Stimulated activated CD4-positive, alpha-beta T cell treated with anti-CD3 and anti-CD28 coated beads, TNF-alpha, amount 100 ng/mL, for 24 hours (primary cell): Measurements from ENCODE around the gene C16orf95.
A peak's percentile ranks its signal among the peaks of the same experiment; 100 is the strongest.

Experiments
- DNase-seq, 3 experiments: peaks; one replicate each; pipeline ENCODE4 v3.0.0-alpha.2; 2020; ENCODE audit warnings: low read depth in 3 of 3

The C16orf95 gene

GRCh38 chr16:87332150-87332549 is 15.0 kb upstream of the C16orf95 start:
- DNase-seq = no peak

GRCh38 chr16:87331241-87331801 is 14.1 kb upstream of the C16orf95 start:
- no peak for DNase-seq

DNA sequence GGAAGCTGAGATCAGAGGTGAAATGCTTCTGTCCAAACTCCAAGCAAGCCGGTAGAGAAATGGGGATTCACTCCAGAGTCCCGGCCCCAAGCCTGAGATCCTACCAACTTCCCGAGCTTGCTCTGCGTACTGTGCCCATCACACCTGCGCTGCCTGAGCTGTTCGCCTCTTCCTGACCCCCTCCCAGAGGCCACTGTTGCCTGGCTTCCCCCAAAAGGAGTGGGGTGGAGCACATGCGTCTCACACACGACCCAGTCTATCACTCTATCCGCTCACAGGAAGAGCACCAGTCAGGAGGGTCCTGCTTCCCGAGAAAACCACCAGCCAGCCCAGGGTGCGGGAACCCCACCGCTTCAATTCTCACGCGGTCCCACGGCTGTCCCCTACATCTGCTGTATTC is 13.5 kb upstream of the C16orf95 start:
- DNase-seq = no peak

- no peak for DNase-seq
These were observed 13.0 kb upstream of the C16orf95 start for GRCh38 chr16:87330257-87330624.

- no peak for DNase-seq
These were observed 12.5 kb upstream of the C16orf95 start for GRCh38 chr16:87329436-87330256.

GRCh38 chr16:87328846-87329245 is 11.7 kb upstream of the C16orf95 start:
- no peak for DNase-seq

DNA sequence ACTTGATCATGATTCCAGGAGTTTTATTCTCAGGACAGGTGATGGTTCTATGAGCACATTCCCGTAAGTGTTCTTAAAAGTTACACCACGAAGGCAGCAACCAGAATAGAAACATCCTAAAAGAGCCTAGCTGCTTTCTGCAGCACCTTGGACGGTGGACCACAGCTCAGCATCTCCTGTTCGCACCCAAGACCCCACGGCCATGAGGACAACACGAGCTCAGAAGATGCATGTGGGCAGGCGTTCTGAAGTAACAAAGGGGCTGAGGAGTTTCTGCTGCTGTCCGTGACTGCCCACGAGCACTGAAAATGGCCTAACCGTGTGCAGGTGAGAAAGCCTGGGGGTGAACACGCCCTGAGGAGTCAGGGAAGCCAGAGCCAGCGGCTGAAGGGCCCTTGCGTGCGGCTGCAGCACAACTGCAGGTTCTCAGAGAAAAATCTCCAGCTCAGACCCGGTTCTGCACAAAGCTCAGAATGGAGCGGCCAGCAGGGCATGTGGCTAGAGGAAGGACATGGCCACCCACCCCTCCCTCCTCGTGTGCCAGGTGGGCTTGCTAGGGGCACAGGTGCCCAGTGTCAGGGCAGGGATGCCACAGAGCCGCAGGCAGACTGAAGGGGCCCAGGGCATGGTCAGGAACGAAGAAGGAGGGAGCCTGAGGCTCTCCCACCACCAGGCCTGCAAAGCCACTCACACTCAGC is 10.8 kb upstream of the C16orf95 start:
- no peak for DNase-seq

DNA sequence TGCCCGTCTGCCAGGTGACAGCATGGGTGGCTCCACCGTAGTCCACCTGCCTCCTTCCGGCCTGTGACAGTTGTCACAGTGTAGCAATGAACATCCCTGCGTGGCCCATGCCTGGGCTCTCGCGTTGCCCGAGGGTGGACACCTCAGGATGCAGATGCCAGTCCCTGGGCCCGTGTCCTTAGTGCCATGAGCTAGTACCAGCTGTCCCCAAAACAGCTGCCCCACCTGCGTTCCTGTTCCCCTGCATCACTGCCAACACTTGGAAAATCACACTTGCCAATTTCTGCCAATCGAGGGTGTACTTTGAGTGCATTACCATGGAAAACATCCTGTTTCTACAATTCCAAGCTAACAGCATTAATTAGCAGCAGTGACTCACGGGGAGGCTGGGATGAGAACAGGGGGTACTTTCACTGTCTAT is 9.0 kb upstream of the C16orf95 start:
- no peak for DNase-seq

- DNase-seq = no peak
These were observed 8.2 kb upstream of the C16orf95 start for GRCh38 chr16:87325423-87325858.

GRCh38 chr16:87324411-87325275 is 7.5 kb upstream of the C16orf95 start:
- DNase-seq = no peak

DNA sequence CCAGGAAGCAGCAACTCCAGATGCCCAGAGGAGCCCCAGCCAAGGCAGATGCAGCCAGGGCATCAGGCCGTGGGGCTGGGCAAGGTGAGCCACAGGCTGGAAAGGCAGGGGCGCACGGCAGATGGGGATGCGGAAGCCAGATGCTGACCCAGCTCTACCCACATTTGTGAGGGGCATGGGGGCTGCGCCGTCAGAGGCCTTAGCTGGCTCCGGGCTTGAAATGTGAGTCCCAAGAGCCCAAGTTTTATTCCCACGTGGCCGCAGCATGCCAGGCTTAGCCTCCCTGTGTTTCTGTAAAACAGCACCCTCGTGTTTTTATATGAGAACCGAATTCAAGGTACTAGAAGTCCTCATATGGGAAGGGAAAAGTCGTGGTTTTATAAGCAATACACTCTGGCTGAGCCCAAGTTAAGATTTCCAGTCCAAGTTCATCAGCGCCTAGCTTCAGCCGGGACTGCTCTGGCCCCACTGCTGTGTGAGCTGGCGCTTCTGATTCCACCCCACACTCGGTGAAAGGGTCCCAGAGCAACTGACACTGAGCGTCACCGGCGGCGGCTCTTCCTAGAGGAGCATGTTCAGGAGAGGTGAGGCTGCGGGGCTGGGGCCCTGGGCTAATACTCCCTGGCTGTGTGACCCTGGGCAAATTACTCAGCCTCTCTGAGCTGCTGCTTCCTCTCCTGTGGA is 6.7 kb upstream of the C16orf95 start:
- no peak for DNase-seq

DNA sequence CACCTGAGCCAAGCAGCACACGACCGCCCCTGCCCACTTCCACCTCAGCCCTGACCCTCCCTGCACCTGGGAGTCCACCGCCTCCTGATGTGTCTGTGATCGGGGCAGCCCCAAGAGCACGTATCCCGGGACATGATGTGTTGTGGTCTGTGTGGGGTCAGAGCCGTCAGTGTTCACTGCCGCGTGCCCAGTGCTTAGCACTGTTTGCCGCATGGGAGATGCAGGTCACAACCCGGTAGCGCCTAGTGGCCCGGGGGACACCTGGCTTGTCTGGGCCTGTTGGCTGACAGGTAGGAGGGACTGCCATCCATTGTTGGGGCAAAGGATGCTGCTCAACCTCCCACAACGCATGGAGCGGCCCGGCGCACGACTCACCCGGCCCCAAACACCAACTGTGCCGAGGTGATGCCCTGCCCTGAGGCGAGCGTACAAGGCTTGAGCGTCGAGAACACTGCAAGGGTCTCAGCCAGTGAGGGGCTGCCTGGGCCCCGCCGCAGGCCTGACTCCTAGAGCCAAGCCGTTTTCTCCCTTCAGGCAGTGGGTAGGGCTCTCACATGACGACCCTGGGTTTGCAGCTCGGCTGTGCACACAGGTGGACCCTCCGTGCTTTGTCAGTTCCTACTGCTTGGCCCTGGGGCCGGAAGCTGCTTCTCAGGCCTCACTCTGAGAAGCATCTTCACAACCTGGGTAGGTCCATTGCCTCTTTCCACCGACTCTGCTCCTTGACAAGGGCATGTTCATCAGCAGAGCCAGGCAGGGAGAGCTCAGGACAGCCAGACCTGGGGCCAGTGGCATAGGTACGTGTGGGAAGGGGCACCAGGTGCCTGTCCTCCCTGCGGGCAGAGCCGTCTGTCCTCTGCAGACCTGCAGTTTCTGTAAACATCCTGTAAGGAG is 5.9 kb upstream of the C16orf95 start:
- no peak for DNase-seq

DNA sequence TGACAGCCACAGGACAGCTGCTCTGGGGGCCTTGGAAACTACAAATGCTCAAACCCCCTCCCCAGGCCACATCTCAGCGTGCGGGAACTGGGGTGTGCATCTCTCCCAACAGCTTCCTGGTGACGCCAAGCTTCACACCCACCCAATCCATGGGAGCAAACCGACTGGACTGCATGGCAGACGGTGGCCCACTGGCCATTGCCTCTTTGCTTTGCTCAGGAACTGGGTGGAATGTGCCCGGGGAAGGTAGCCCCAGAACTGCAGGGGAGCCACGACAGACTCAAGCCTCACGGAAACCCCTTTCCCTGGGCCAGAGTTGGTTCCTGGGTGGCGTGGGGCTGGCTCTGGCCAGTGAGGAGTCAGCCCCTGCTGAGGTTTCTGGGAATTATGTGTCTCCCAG is 5.2 kb upstream of the C16orf95 start:
- DNase-seq = no peak

DNA sequence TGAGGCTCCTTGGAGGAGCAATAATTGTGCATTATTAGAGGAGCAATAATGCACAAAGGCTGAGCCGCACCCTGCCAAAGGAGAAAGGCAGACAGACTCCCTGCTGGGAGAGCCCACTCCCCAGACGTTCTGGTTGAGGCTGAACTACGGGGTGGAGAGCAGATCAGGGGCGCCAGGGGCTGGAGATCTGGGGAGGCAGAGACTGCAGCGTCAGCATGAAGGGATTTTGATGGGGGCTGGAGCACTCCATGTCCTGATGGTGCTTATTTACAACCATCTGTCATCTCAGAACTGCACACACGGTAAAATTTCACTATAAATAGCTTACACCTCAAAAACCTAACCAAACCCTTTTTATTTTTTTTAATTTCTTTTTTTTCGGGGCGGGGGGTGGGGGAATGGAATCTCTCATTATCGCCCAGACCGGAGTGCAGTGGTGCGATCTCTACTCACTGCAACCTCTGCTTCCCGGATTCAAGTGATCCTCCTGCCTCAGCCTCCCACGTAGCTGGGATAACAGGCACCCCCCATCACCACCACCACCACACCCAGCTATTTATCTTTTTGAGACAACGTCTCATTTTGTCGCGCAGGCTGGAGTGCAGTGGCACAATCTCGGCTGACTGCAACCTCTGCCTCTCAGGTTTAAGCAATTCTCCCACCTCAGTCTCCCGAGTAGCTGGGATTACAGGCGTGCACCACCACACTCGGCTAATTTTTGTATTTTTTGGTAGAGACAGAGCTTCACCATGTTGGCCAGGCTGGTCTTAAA is 4.3 kb upstream of the C16orf95 start:
- no peak for DNase-seq

DNA sequence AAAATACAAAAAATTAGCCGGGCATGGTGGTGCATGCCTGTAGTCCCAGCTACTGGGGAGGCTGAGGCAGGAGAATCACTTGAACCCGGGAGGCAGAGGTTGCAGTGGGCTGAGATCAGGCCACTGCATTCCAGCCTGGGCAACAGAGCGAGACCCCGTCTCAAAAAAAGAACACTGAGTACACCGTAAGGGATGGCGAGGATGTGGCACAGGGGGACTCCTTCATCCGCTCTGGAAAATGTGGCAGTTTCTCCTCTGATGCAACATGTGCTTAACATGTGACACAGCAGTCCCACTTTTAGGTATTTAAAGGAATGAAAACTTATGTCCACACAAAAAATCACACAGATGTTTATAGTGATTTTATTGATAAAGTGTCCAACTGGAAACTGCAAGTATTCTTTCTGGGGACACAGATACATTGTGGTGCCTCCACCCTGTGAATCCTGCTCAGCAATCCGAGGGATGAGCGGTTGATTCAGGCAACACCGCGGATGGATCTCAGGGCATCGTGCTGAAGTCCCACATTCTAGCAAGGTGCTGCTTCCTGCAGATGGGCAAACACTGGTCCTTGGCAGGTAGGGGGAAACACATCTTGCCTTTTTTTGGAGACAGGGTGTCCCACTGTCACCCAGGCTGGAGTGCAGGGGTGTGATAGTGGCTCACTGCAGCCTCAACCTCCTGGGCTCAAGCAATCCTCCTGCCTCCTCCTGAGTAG is 3.5 kb upstream of the C16orf95 start:
- DNase-seq = no peak

DNA sequence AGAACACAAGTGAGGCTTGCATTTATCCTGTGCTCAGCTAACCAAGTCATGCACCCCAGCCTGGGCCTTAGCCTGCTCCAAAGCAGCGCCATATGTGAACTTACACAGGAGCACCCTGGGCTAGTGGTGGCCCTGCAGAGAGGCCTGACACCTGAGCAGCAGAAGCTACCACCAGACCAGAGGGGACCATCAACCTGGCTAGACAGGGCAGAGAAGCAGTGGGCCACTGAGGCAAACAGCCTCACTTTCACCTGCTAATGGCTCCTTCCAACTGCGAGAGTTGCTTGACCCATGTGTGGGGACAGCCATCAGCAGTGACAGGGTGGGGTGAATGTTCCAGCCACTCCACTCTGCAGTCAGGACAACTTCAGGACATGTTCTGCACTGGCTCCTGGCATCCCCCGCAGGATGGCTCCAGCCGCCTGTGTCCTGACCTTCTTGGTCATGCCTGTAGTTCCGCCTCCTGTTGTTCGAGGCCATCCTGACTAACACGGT is 2.9 kb upstream of the C16orf95 start:
- DNase-seq = no peak

GRCh38 chr16:87319011-87319410 is 1.8 kb upstream of the C16orf95 start:
- DNase-seq = no peak

- DNase-seq = peak in 2 of 3 experiments; percentile 11 to 42
These were observed 805 bp upstream of the C16orf95 start for GRCh38 chr16:87317750-87318644.
